SK-N-SH treated with all-trans-retinoic acid at 6 μM for 48 hours (cell line): ENCODE results near the gene SLC10A1.
"Not testable (repeated sequence)": the region's sequence is repeated elsewhere in the genome, so short reads cannot be mapped to it uniquely, and the experiment has no call there.

ENCODE experiments used
- ARNTL ChIP-seq: fragments of 450-650 bp; formaldehyde crosslinking; IDR thresholded peaks from 2 replicates; pipeline ENCODE4 v1.5.0; 2020; ENCODE audit warnings: low read depth, mild to moderate bottlenecking, moderate library complexity, borderline replicate concordance
- SNAI2 ChIP-seq: fragments of 250-450 bp; sonication (Bioruptor Pico); IDR thresholded peaks from 2 replicates; pipeline ENCODE4 v1.5.0; 2020; ENCODE audit warnings: mild to moderate bottlenecking, moderate library complexity
- TF ChIP-seq, protein P1 (sequence below): fragments of 250-450 bp; sonication (Bioruptor Pico); IDR thresholded peaks from 2 replicates; pipeline ENCODE4 v1.8.0; 2020; ENCODE audit warnings: mild to moderate bottlenecking, moderate library complexity, borderline replicate concordance

DNA sequence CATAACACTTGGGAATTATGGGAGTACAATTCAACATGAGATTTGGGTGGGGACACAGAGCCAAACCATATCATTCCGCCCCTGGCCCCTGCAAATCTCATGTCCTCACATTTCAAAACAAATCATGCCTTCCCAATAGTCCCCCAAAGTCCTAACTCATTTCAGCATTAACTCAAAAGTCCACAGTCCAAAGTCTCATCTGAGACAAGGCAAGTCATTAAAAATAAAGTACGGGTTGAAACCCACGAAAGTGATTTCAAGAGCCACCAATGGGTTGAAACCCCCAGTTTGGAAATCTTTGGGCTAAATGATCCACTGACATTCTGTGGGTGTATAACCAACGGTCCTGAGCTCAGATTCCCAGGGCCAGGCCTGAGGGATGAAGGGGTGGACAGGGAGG lies 60.6 kb downstream of the SLC10A1 start:
- TF ChIP-seq, protein P1, sequence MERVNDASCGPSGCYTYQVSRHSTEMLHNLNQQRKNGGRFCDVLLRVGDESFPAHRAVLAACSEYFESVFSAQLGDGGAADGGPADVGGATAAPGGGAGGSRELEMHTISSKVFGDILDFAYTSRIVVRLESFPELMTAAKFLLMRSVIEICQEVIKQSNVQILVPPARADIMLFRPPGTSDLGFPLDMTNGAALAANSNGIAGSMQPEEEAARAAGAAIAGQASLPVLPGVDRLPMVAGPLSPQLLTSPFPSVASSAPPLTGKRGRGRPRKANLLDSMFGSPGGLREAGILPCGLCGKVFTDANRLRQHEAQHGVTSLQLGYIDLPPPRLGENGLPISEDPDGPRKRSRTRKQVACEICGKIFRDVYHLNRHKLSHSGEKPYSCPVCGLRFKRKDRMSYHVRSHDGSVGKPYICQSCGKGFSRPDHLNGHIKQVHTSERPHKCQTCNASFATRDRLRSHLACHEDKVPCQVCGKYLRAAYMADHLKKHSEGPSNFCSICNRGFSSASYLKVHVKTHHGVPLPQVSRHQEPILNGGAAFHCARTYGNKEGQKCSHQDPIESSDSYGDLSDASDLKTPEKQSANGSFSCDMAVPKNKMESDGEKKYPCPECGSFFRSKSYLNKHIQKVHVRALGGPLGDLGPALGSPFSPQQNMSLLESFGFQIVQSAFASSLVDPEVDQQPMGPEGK (CRISPR knock-in tag), result not testable (repeated sequence)
- TF ChIP-seq ARNTL, SNAI2: not testable (repeated sequence)
